SK-N-SH (cell line): ENCODE data around the gene LTC4S. TPM values are rescaled to one million over a fixed set of nuclear protein-coding genes. Genes with fewer than 3 reads are reported as not detected.

Experiments
- CTCF ChIA-PET: fragments of 300-600, 350-600 bp; formaldehyde crosslinking; extraction: SDS; loops from one replicate; lab custom pipeline; 2021; lab: Yijun Ruan, JAX
- POLR2A ChIA-PET: fragments of 350-600 bp; sonication (Branson Sonifier 250); formaldehyde crosslinking; extraction: SDS; loops from one replicate; lab custom pipeline; 2020; ENCODE audit warnings: antibody characterized with exemption, inconsistent platforms; lab: Yijun Ruan, JAX
- DNase-seq: peaks from one replicate; pipeline ENCODE4 v3.0.0; 2012
- H2AFZ ChIP-seq: fragments of 200-600 bp; sonication (generic); 2 replicates; pipeline ENCODE4 v1.8.1; 2016; ENCODE audit warnings: antibody characterized with exemption, mild to moderate bottlenecking, low read depth
- H3F3A ChIP-seq: fragments of 200-600 bp; sonication (generic); replicated peaks from 2 replicates; pipeline ENCODE3; 2016; ENCODE audit warnings: antibody characterized with exemption, mild to moderate bottlenecking; ENCODE audit not compliant: insufficient read depth
- H3K27ac ChIP-seq, 2 experiments: fragments of 200-500 bp in 1 of 2; fragments of 200-600 bp in 1 of 2; sonication (Bioruptor generic) in 1 of 2; sonication (generic), shearing (Covaris generic) in 1 of 2; 2 replicates each; pipeline versions ENCODE4 v1.5.1 to v1.6.1; 2014 to 2016; ENCODE audit warnings: low read depth in 2 of 2, inconsistent platforms in 1 of 2, low read length in 1 of 2, mild to moderate bottlenecking in 1 of 2, mixed read lengths in 1 of 2
- H3K27me3 ChIP-seq: fragments of 200-600 bp; sonication (generic), shearing (Covaris generic); 2 replicates; pipeline ENCODE4 v1.6.1; 2016; ENCODE audit warnings: mixed run types; ENCODE audit not compliant: insufficient read depth
- H3K36me3 ChIP-seq, 2 experiments: fragments of 200-500 bp in 1 of 2; fragments of 200-600 bp in 1 of 2; sonication (Bioruptor generic) in 1 of 2; sonication (generic) in 1 of 2; replicated peaks in 1 of 2; 2 replicates each; pipeline versions ENCODE3 to v1.5.1; 2014 to 2016; ENCODE audit warnings: low read length in 1 of 2, mild to moderate bottlenecking in 1 of 2; ENCODE audit not compliant: insufficient read depth in 2 of 2, control insufficient read depth in 1 of 2
- H3K4me1 ChIP-seq, 2 experiments: fragments of 200-500 bp in 1 of 2; fragments of 200-600 bp in 1 of 2; sonication (Bioruptor generic) in 1 of 2; sonication (generic), shearing (Covaris generic) in 1 of 2; 2 replicates each; pipeline versions ENCODE4 v1.5.1 to v1.6.1; 2014 to 2016; ENCODE audit warnings: low read depth in 1 of 2, low read length in 1 of 2, mixed run types in 1 of 2; ENCODE audit not compliant: insufficient read depth in 2 of 2, control insufficient read depth in 1 of 2
- H3K4me2 ChIP-seq: fragments of 200-600 bp; sonication (generic), shearing (Covaris generic); 2 replicates; pipeline ENCODE4 v1.6.1; 2017; ENCODE audit warnings: mixed run types
- H3K4me3 ChIP-seq, 2 experiments: fragments of 200-500 bp in 1 of 2; fragments of 200-600 bp in 1 of 2; sonication (Bioruptor generic) in 1 of 2; sonication (generic), shearing (Covaris generic) in 1 of 2; 2 replicates each; pipeline versions ENCODE4 v1.5.1 to v1.8.1; 2014 to 2016; ENCODE audit warnings: low read depth in 2 of 2, inconsistent platforms in 1 of 2, low read length in 1 of 2, mild to moderate bottlenecking in 1 of 2, mixed read lengths in 1 of 2, moderate library complexity in 1 of 2
- H3K79me2 ChIP-seq: fragments of 200-600 bp; sonication (generic); 2 replicates; pipeline ENCODE4 v1.8.1; 2017; ENCODE audit warnings: mild to moderate bottlenecking; ENCODE audit not compliant: insufficient read depth
- H3K9ac ChIP-seq: fragments of 200-600 bp; sonication (generic); 2 replicates; pipeline ENCODE4 v1.6.1; 2017; ENCODE audit warnings: mixed run types
- H3K9me2 ChIP-seq: fragments of 200-600 bp; sonication (generic); 2 replicates; pipeline ENCODE4 v1.6.1; 2017; ENCODE audit warnings: mixed run types
- H3K9me3 ChIP-seq: fragments of 200-600 bp; sonication (generic); 2 replicates; pipeline ENCODE4 v1.6.1; 2017; ENCODE audit warnings: mixed run types, mild to moderate bottlenecking, moderate library complexity
- H4K20me1 ChIP-seq: fragments of 200-600 bp; sonication (generic); 2 replicates; pipeline ENCODE4 v1.6.1; 2017; ENCODE audit warnings: mild to moderate bottlenecking, mixed run types; ENCODE audit not compliant: insufficient read depth
- CTCF ChIP-seq: fragments of 200-600 bp; sonication (generic); IDR thresholded peaks from 2 replicates; pipeline ENCODE4 v1.6.1; 2017; ENCODE audit warnings: antibody characterized with exemption, mild to moderate bottlenecking, moderate library complexity
- FOXM1 ChIP-seq: IDR thresholded peaks from 2 replicates; pipeline ENCODE4 v1.4.0; 2012; ENCODE audit warnings: low read depth, mild to moderate bottlenecking
- GABPA ChIP-seq: IDR thresholded peaks from 2 replicates; pipeline ENCODE4 v1.4.0; 2012; ENCODE audit warnings: low read depth, mild to moderate bottlenecking
- GATA2 ChIP-seq: sonication (generic); formaldehyde crosslinking; IDR thresholded peaks from 2 replicates; pipeline ENCODE4 v1.5.0; 2020; ENCODE audit warnings: mild to moderate bottlenecking, missing genetic modification reagents
- JUND ChIP-seq: IDR thresholded peaks from 2 replicates; pipeline ENCODE4 v1.4.0; 2012
- MAX ChIP-seq: IDR thresholded peaks from 2 replicates; pipeline ENCODE4 v1.4.0; 2012; ENCODE audit warnings: low read depth
- MXI1 ChIP-seq: IDR thresholded peaks from 2 replicates; pipeline ENCODE4 v1.6.1; 2012; ENCODE audit warnings: mild to moderate bottlenecking, low read depth, low read length, improper control_type of control experiment
- NFIC ChIP-seq: IDR thresholded peaks from 2 replicates; pipeline ENCODE4 v1.4.0; 2012; ENCODE audit warnings: borderline replicate concordance
- NRF1 ChIP-seq: IDR thresholded peaks from 2 replicates; pipeline ENCODE4 v1.6.1; 2012; ENCODE audit warnings: low read depth, mild to moderate bottlenecking, low read length
- PBX3 ChIP-seq: IDR thresholded peaks from 2 replicates; pipeline ENCODE4; 2012
- REST ChIP-seq: IDR thresholded peaks from 2 replicates; pipeline ENCODE4 v1.6.1; 2012; ENCODE audit warnings: mild to moderate bottlenecking, low read depth, low read length, moderate library complexity
- SIN3A ChIP-seq: IDR thresholded peaks from 2 replicates; pipeline ENCODE4 v1.6.1; 2012; ENCODE audit warnings: low read depth, mild to moderate bottlenecking, low read length, moderate library complexity, borderline replicate concordance
- SMC3 ChIP-seq: IDR thresholded peaks from 2 replicates; pipeline ENCODE4 v1.6.1; 2012; ENCODE audit warnings: low read depth, low read length, improper control_type of control experiment
- TAF1 ChIP-seq: IDR thresholded peaks from 2 replicates; pipeline ENCODE4 v1.6.1; 2012; ENCODE audit warnings: low read depth, mild to moderate bottlenecking, low read length, moderate library complexity, borderline replicate concordance
- TEAD4 ChIP-seq: IDR thresholded peaks from 2 replicates; pipeline ENCODE4 v1.4.0; 2012; ENCODE audit warnings: mild to moderate bottlenecking, borderline replicate concordance; ENCODE audit not compliant: insufficient read depth
- USF1 ChIP-seq: IDR thresholded peaks from 2 replicates; pipeline ENCODE4 v1.4.0; 2012; ENCODE audit warnings: low read depth, borderline replicate concordance
- USF2 ChIP-seq: fragments of 150-350 bp; IDR thresholded peaks from 2 replicates; pipeline ENCODE4 v1.6.1; 2017; ENCODE audit warnings: antibody characterized with exemption, low read length, low read depth, borderline replicate concordance
- WGBS: methylation state at CpG from one replicate; pipeline ENCODE4 v1.1.6; 2017; ENCODE audit warnings: low lambda C conversion rate; 5-methylcytosine and 5-hydroxymethylcytosine counted together
- polyA plus RNA-seq, 3 experiments: library from polyadenylated mRNA; depleted of rRNA; stranded (reverse); fragments of >200 nt; gene quantifications; 2 replicates each; pipeline ENCODE4 v1.2.3, GENCODE V29; 2012

LTC4S gene
- polyA plus RNA-seq, 1 of the 3 experiments (the other 2 are of a cell fraction): 0.43 TPM

- TF ChIP-seq REST (no peak), MXI1 (0 out of 2 replicates have a peak, but pooled peaks have one; percentile 22), USF2 (no peak), TAF1 (no peak), TEAD4 (no peak), MAX (no peak), USF1 (no peak), NFIC (no peak)
These were observed 30.4 kb upstream of the LTC4S start (continued) for GRCh38 chr5:179763215-179763945.

GRCh38 chr5:179764056-179764455 lies 29.7 kb upstream of the LTC4S start:
- peak overlapping the region in 1 of 2 experiments; percentile 88; a peak in 3 of 4 replicates for H3K27ac ChIP-seq
- peaks cover 74% of the 10 kb centered on the region for H3K79me2 ChIP-seq
- H4K20me1 ChIP-seq: peaks cover 40% of the 10 kb centered on the region

More at GRCh38 chr5:179764056-179764455, 29.7 kb upstream of the LTC4S start:
- Histone ChIP-seq H3K36me3 (peaks cover 12 to 16% of the 10 kb centered on the region in 2 experiments), H3F3A (peaks cover 44% of the 10 kb centered on the region), H3K4me3 (no peak overlapping the region), H3K9me3 (no peaks in the 10 kb centered on the region), H3K4me1 (peaks cover 38 to 54% of the 10 kb centered on the region in 2 experiments), H3K9me2 (no peaks in the 10 kb centered on the region), H3K27me3 (no peaks in the 10 kb centered on the region), H3K4me2 (0 out of 2 replicates have a peak overlapping the region, but pooled peaks have one; percentile 14), H3K9ac (no peak overlapping the region), H2AFZ (no peak overlapping the region)
- ChIA-PET CTCF (interaction anchor here (1.0 to 3.1 kb wide), 9 partner anchors 11 to 143 kb away, joined by 3 to 67 read pairs (median 17); partner anchors contain the start of gene LTC4S), POLR2A (interaction anchor here (0.6 kb wide), 1 partner anchor 58 kb away, joined by 3 read pairs; no protein-coding TSS in a partner anchor)
- WGBS: 83% methylated on average over 8 of the region's 8 CpGs
- TF ChIP-seq GATA2: no peak
- no peak for TF ChIP-seq SMC3
- no peak for TF ChIP-seq NRF1
- no peak for TF ChIP-seq PBX3
- no peak for TF ChIP-seq CTCF
- TF ChIP-seq GABPA: no peak
- no peak for TF ChIP-seq JUND
- no peak for TF ChIP-seq SIN3A
- no peak for TF ChIP-seq FOXM1
- no peak for DNase-seq
